Mucosa of rectum (tissue), 2 donors: ENCODE data around the gene TMEM203.

Experiments
- H3K27ac ChIP-seq, 2 donors: one replicate each; pipeline ENCODE4 v1.7.0; 2013; ENCODE audit warnings: inconsistent platforms in 2 of 2, low read depth in 2 of 2, low read length in 2 of 2
- H3K27me3 ChIP-seq, 2 donors: one replicate each; pipeline ENCODE4 v1.7.0; 2013; ENCODE audit warnings: low read length in 2 of 2; ENCODE audit not compliant: control insufficient read depth in 2 of 2, insufficient read depth in 2 of 2
- H3K36me3 ChIP-seq, 2 donors: one replicate each; pipeline ENCODE4 v1.7.0; 2013; ENCODE audit warnings: low read length in 2 of 2; ENCODE audit not compliant: control insufficient read depth in 2 of 2, insufficient read depth in 2 of 2
- H3K4me1 ChIP-seq, 2 donors: one replicate each; pipeline ENCODE4 v1.7.0; 2013; ENCODE audit warnings: low read length in 2 of 2, mild to moderate bottlenecking in 1 of 2; ENCODE audit not compliant: control insufficient read depth in 2 of 2, insufficient read depth in 2 of 2
- H3K4me3 ChIP-seq, 2 donors: one replicate each; pipeline ENCODE4 v1.7.0; 2013; ENCODE audit warnings: low read length in 2 of 2
- H3K9ac ChIP-seq, 2 donors: one replicate each; pipeline ENCODE4 v1.7.0; 2013; ENCODE audit warnings: low read length in 2 of 2, low read depth in 1 of 2, mild to moderate bottlenecking in 1 of 2
- H3K9me3 ChIP-seq, 2 donors: one replicate each; pipeline ENCODE4 v1.7.0; 2013; ENCODE audit warnings: low read length in 2 of 2; ENCODE audit not compliant: control insufficient read depth in 2 of 2
- donor health status: healthy.
- donor health status: Normal muscosa, but diverticular disease.

The TMEM203 gene

GRCh38 chr9:137234055-137234697 lies 28.7 kb upstream of the TMEM203 start:
- peaks cover 42 to 47% of the 10 kb centered on the region in 2 donors for H3K4me1 ChIP-seq
- no peak overlapping the region for H3K27ac ChIP-seq
- H3K9ac ChIP-seq, result no peak overlapping the region
- no peaks in the 10 kb centered on the region for H3K9me3 ChIP-seq
- H3K27me3 ChIP-seq, result peaks cover 14 to 36% of the 10 kb centered on the region in 2 donors
- no peak overlapping the region for H3K4me3 ChIP-seq
- H3K36me3 ChIP-seq, result no peaks in the 10 kb centered on the region

- no peaks in the 10 kb centered on the region for H3K36me3 ChIP-seq
- no peak overlapping the region for H3K4me3 ChIP-seq
- H3K9ac ChIP-seq, result no peak overlapping the region
- H3K27ac ChIP-seq, result no peak overlapping the region
- no peaks in the 10 kb centered on the region for H3K9me3 ChIP-seq
- H3K27me3 ChIP-seq, result peaks cover 17 to 44% of the 10 kb centered on the region in 2 donors
- H3K4me1 ChIP-seq, result peaks cover 34 to 43% of the 10 kb centered on the region in 2 donors
Measured at GRCh38 chr9:137233143-137233980, 27.9 kb upstream of the TMEM203 start.

GRCh38 chr9:137232510-137232909 lies 27.1 kb upstream of the TMEM203 start:
- Histone ChIP-seq H3K4me1 (peaks cover 25 to 36% of the 10 kb centered on the region in 2 donors), H3K27me3 (peaks cover 17 to 46% of the 10 kb centered on the region in 2 donors), H3K4me3 (no peak overlapping the region), H3K27ac (no peak overlapping the region), H3K36me3 (no peaks in the 10 kb centered on the region), H3K9me3 (no peaks in the 10 kb centered on the region), H3K9ac (peak overlapping the region in 1 of 2 donors; percentile 47)

GRCh38 chr9:137232101-137232500 lies 26.7 kb upstream of the TMEM203 start:
- no peak overlapping the region for H3K4me3 ChIP-seq
- H3K9ac ChIP-seq, result peak overlapping the region in 1 of 2 donors; percentile 47
- no peaks in the 10 kb centered on the region for H3K36me3 ChIP-seq
- peaks cover 17 to 46% of the 10 kb centered on the region in 2 donors for H3K27me3 ChIP-seq
- H3K9me3 ChIP-seq, result no peaks in the 10 kb centered on the region
- no peak overlapping the region for H3K27ac ChIP-seq
- peaks cover 25 to 36% of the 10 kb centered on the region in 2 donors for H3K4me1 ChIP-seq

- H3K9ac ChIP-seq, result no peak overlapping the region
- no peak overlapping the region for H3K27ac ChIP-seq
- peaks cover 17 to 46% of the 10 kb centered on the region in 2 donors for H3K27me3 ChIP-seq
- H3K9me3 ChIP-seq, result no peaks in the 10 kb centered on the region
- no peak overlapping the region for H3K4me3 ChIP-seq
- H3K36me3 ChIP-seq, result no peaks in the 10 kb centered on the region
- H3K4me1 ChIP-seq, result peaks cover 23 to 36% of the 10 kb centered on the region in 2 donors
Measured at GRCh38 chr9:137231372-137232039, 26.1 kb upstream of the TMEM203 start.

GRCh38 chr9:137230705-137231371 lies 25.4 kb upstream of the TMEM203 start, which contains the start of gene SLC34A3:
TSS of gene SLC34A3 (plus strand) at chr9:137230901. CDS start at chr9:137231703, 802 bp downstream.
- Histone ChIP-seq H3K9me3 (no peaks in the 10 kb centered on the region), H3K27me3 (peaks cover 17 to 46% of the 10 kb centered on the region in 2 donors), H3K36me3 (no peaks in the 10 kb centered on the region), H3K4me3 (no peak within 1 kb of the TSS), H3K27ac (no peak within 1 kb of the TSS), H3K4me1 (peaks cover 22 to 39% of the 10 kb centered on the region in 2 donors), H3K9ac (peak within 1 kb of the TSS in 1 of 2 donors; percentile 33)

GRCh38 chr9:137229903-137230704 lies 24.7 kb upstream of the TMEM203 start:
- Histone ChIP-seq H3K27ac (no peak overlapping the region), H3K36me3 (no peaks in the 10 kb centered on the region), H3K4me3 (no peak overlapping the region), H3K4me1 (peaks cover 22 to 39% of the 10 kb centered on the region in 2 donors), H3K9ac (peak overlapping the region in 1 of 2 donors; percentile 33), H3K27me3 (peaks cover 17 to 46% of the 10 kb centered on the region in 2 donors), H3K9me3 (no peaks in the 10 kb centered on the region)

- Histone ChIP-seq H3K36me3 (no peaks in the 10 kb centered on the region), H3K9ac (no peak overlapping the region), H3K4me3 (no peak overlapping the region), H3K9me3 (no peaks in the 10 kb centered on the region), H3K27ac (no peak overlapping the region), H3K4me1 (peaks cover 22 to 39% of the 10 kb centered on the region in 2 donors), H3K27me3 (peaks cover 10 to 39% of the 10 kb centered on the region in 2 donors)
Measured at GRCh38 chr9:137228968-137229896, 23.8 kb upstream of the TMEM203 start.
